ENCODE measurements around the gene CTSF.
"Not testable (repeated sequence)": the region's sequence is repeated elsewhere in the genome, so short reads cannot be mapped to it uniquely, and the experiment has no call there.

Gene CTSF

GRCh38 chr11:66568124-66568916 is at the start of gene CTSF:
Gene CTSF (minus strand): TSS chr11:66568606. CDS start chr11:66568486, 120 bp downstream.
- H3K27ac ChIP-seq (ENCODE audit: low read depth, low read length): peak within 1 kb of the TSS; percentile 33
- H3K4me3 ChIP-seq (ENCODE audit: low read depth, low read length): no peak within 1 kb of the TSS
- H3K9me3 ChIP-seq (ENCODE audit: control insufficient read depth, insufficient read depth, low read length): no peaks in the 10 kb centered on the region
- peaks cover 1% of the 10 kb centered on the region; the same call in 1 of the 2 replicates for H3K36me3 ChIP-seq (ENCODE audit: control insufficient read depth, insufficient read depth, low read length)
- no peaks in the 10 kb centered on the region for H3K27me3 ChIP-seq (ENCODE audit: control insufficient read depth, insufficient read depth, low read length)
- no peak within 1 kb of the TSS for H3K9ac ChIP-seq (ENCODE audit: low read depth, low read length)
- peaks cover 18% of the 10 kb centered on the region for H3K4me1 ChIP-seq (ENCODE audit: control insufficient read depth, insufficient read depth, low read length)

DNA sequence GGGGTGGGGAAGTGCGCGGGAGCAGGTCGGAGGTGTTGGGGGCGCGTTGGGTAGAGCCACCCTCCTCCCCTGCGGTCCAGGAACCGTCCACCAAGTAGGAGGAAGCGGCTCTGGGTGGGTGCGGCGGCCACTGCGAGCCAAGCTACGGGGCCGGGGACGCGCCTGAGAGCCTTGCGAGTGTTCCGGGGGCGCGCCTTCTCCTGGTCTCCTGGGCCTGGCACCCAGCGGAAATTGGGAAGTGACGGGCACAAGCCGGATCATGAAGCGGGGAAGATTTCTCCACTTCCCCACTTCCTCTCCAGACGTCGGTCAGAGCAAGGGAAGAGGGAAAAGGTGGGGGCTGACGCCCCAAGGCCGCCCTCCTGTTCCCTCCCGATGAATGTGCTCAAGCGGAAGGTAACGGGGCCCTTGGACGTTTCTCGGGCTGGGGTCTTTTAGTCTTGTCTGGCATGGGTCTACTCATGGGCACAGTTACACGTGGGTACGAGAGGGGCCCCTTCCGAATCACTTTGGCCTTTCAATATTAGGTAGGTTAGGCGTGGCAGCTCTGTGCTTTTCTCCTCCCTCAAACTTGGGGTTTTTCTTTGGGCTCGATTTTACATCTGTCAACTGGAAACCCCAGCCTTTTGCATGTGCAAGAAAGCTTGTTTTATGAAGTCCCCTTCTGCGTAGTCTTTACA is 48.9 kb upstream of the CTSF start:
- H3K27ac ChIP-seq (ENCODE audit: low read depth, low read length): peak overlapping the region; percentile 97
- H3K27me3 ChIP-seq (ENCODE audit: control insufficient read depth, insufficient read depth, low read length): no peaks in the 10 kb centered on the region
- H3K4me1 ChIP-seq (ENCODE audit: control insufficient read depth, insufficient read depth, low read length): peaks cover 15% of the 10 kb centered on the region
- peaks cover 43% of the 10 kb centered on the region for H3K36me3 ChIP-seq (ENCODE audit: control insufficient read depth, insufficient read depth, low read length)
- no peaks in the 10 kb centered on the region for H3K9me3 ChIP-seq (ENCODE audit: control insufficient read depth, insufficient read depth, low read length)
- peak overlapping the region; percentile 89 for H3K4me3 ChIP-seq (ENCODE audit: low read depth, low read length)
- peak overlapping the region; percentile 95 for H3K9ac ChIP-seq (ENCODE audit: low read depth, low read length)

DNA sequence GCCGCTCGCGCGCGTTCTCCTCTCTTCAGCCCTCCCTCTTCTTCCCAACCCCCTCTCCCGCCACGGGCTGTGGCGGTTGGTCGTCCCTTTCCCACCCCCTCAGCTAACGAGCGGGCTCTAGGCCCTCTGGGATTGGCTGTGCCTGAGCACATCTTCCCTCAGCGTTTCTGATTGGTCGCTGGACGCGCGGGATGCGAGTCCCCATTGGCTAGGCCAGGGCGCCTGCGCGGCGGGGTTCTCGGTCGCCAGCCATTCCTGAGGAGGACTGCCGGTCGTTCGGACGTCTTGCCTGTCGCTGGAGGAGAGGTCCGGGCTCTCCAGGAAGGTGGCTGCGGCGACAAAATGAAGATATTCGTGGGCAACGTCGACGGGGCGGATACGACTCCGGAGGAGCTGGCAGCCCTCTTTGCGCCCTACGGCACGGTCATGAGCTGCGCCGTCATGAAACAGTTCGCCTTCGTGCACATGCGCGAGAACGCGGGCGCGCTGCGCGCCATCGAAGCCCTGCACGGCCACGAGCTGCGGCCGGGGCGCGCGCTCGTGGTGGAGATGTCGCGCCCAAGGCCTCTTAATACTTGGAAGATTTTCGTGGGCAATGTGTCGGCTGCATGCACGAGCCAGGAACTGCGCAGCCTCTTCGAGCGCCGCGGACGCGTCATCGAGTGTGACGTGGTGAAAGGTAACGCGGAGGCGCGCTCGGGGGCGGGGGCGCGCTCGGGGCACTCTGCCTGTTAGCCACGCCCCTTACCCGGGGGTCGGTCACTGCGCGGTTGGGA is 48.2 kb upstream of the CTSF start, which contains the start of gene RBM14:
Gene RBM14, plus strand, starts transcription at position 252 of the 776 bp plus-strand sequence. Its CDS starts 91 bp downstream, at position 343.
- H3K27me3 ChIP-seq (ENCODE audit: control insufficient read depth, insufficient read depth, low read length): no peaks in the 10 kb centered on the region
- H3K4me3 ChIP-seq (ENCODE audit: low read depth, low read length): peak within 1 kb of the TSS; percentile 89

DNA sequence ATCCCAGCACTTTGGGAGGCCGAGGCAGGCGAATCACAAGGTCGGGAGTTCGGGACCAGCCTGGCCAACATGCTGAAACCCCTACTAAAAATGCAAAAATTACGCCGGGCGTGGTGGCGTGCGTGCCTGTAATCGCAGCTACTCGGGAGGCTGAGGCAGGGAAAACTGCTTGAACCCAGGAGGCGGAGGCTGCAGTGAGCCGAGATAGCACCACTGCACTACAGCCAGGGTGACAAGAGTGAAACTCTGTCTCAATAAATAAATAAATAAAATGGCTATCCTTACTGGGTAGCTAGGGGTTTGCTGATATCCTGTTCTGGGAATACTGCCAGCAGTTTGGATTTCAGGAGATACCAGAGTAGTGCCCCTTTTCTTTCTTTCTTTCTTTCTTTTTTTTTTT is 45.7 kb upstream of the CTSF start:
- Histone ChIP-seq H3K27me3 (ENCODE audit: control insufficient read depth, insufficient read depth, low read length) (no peaks in the 10 kb centered on the region), H3K27ac (ENCODE audit: low read depth, low read length) (no peak overlapping the region), H3K9ac (ENCODE audit: low read depth, low read length) (no peak overlapping the region), H3K36me3 (ENCODE audit: control insufficient read depth, insufficient read depth, low read length) (peaks cover 18% of the 10 kb centered on the region), H3K4me1 (ENCODE audit: control insufficient read depth, insufficient read depth, low read length) (peaks cover 13% of the 10 kb centered on the region), H3K4me3 (ENCODE audit: low read depth, low read length) (no peak overlapping the region), H3K9me3 (ENCODE audit: control insufficient read depth, insufficient read depth, low read length) (no peaks in the 10 kb centered on the region)

More for the DNA sequence above, 48.2 kb upstream of the CTSF start, which contains the start of gene RBM14:
- Histone ChIP-seq H3K9ac (ENCODE audit: low read depth, low read length) (peak within 1 kb of the TSS; percentile 95), H3K4me1 (ENCODE audit: control insufficient read depth, insufficient read depth, low read length) (peaks cover 15% of the 10 kb centered on the region), H3K9me3 (ENCODE audit: control insufficient read depth, insufficient read depth, low read length) (no peaks in the 10 kb centered on the region), H3K27ac (ENCODE audit: low read depth, low read length) (peak within 1 kb of the TSS; percentile 97), H3K36me3 (ENCODE audit: control insufficient read depth, insufficient read depth, low read length) (peaks cover 36% of the 10 kb centered on the region)

- Histone ChIP-seq H3K4me3 (ENCODE audit: low read depth, low read length) (no peak overlapping the region), H3K4me1 (ENCODE audit: control insufficient read depth, insufficient read depth, low read length) (no peaks in the 10 kb centered on the region), H3K9me3 (ENCODE audit: control insufficient read depth, insufficient read depth, low read length) (no peaks in the 10 kb centered on the region), H3K9ac (ENCODE audit: low read depth, low read length) (no peak overlapping the region), H3K36me3 (ENCODE audit: control insufficient read depth, insufficient read depth, low read length) (peaks cover 1% of the 10 kb centered on the region), H3K27me3 (ENCODE audit: control insufficient read depth, insufficient read depth, low read length) (no peaks in the 10 kb centered on the region), H3K27ac (ENCODE audit: low read depth, low read length) (no peak overlapping the region)
These were observed 44.1 kb upstream of the CTSF start for GRCh38 chr11:66612458-66612857.

DNA sequence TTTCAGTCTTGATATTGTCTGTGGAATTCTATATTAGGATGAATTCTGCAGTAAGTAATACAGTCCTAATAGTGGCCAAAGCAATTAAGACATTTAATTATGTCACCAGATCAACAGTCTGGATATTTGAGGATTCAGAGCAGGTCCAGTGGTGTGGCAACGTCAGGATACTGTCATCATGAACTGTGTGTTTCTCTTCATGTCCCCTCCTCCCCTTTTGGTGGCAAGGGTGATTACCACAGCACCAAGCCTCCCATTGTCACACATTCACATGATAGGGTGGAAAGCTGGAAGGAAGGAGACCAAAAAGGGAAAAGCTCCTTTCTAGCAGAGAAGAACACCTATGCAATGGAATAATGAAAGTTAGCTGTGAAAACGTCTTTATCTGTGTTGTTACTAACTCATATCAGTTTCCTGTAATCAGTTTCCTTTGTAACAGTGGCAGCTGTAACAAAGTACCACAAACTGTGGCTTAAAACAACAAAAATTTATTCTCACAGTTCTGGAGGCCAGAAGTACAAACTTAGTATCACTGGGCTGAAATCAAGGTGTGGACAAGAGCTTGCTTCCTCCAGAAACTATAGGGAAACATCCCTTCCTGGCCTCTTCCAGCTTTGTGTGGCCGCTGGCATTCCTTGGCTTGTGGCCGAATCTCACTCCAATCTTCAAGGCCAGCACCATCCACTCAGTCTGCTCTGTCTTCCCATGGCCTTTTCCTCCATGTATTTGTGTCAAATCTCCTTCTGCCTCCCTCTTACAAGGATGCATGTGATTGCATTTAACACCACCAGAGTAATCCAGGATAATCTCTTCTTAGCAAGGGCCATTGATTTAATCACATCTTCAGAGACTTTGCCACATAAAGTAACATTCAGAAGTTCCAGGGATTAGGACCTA is 41.6 kb upstream of the CTSF start:
- H3K36me3 ChIP-seq (ENCODE audit: control insufficient read depth, insufficient read depth, low read length): peaks cover 16% of the 10 kb centered on the region
- no peaks in the 10 kb centered on the region for H3K9me3 ChIP-seq (ENCODE audit: control insufficient read depth, insufficient read depth, low read length)
- H3K4me3 ChIP-seq (ENCODE audit: low read depth, low read length): no peak overlapping the region
- no peaks in the 10 kb centered on the region for H3K4me1 ChIP-seq (ENCODE audit: control insufficient read depth, insufficient read depth, low read length)
- no peaks in the 10 kb centered on the region for H3K27me3 ChIP-seq (ENCODE audit: control insufficient read depth, insufficient read depth, low read length)
- H3K27ac ChIP-seq (ENCODE audit: low read depth, low read length): no peak overlapping the region
- no peak overlapping the region for H3K9ac ChIP-seq (ENCODE audit: low read depth, low read length)

DNA sequence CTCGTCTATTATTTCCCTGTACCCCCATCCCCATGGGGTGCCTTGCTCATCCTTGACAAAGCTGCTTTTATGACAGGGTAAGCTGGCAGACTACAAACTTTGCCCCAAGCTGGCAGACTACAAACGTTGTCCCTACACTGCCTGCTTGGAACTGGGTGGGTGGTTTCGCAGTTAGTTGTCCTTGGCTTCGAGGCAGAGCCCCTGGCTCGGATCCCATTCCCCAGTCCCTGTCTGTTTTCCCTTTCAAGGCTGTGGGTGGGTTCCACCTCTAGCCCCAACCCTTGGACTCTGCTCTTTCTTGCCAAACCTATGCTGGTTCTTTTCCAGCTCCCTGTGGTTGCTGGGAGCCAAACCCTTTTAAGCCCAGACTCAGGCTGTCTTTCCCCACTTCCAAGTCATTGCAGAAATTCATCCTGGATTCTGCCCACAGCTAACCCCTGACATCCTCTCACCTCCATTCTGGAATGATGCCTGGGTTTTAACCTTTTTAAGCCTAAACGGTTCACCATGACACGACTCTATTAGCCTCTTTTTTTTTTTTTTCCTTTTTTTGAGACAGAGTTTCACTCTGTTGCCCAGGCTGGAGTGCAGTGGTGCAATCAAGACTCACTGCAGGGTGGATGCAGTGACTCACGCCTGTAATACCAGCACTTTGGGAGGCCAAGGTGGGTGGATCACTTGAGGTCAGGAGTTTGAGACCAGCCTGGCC is 38.9 kb upstream of the CTSF start:
- Histone ChIP-seq H3K4me3 (ENCODE audit: low read depth, low read length) (no peak overlapping the region), H3K4me1 (ENCODE audit: control insufficient read depth, insufficient read depth, low read length) (no peaks in the 10 kb centered on the region), H3K27ac (ENCODE audit: low read depth, low read length) (no peak overlapping the region), H3K27me3 (ENCODE audit: control insufficient read depth, insufficient read depth, low read length) (no peaks in the 10 kb centered on the region), H3K9ac (ENCODE audit: low read depth, low read length) (no peak overlapping the region), H3K36me3 (ENCODE audit: control insufficient read depth, insufficient read depth, low read length) (peaks cover 31% of the 10 kb centered on the region), H3K9me3 (ENCODE audit: control insufficient read depth, insufficient read depth, low read length) (no peaks in the 10 kb centered on the region)

DNA sequence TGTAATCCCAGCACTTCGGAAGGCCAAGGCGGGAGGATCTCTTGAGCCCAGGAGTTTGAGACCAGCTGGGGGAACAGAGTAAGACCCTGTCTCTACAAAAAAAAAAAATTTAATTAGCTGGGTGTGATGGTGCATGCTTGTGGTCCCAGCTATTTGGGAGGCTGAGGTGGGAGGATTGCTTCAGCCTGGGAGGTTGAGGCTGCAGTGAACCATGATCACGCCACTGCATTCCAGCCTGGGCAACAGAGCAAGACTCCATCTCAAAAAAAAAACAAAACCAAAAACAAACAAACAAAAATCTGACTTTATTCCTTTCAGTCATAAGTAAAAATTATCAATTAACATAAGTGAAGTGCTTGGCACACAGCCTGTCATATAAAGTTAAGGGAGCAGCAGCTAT is 38.2 kb upstream of the CTSF start:
- not testable (repeated sequence) for H3K9ac ChIP-seq (ENCODE audit: low read depth, low read length); H3K27me3 ChIP-seq (ENCODE audit: control insufficient read depth, insufficient read depth, low read length); H3K9me3 ChIP-seq (ENCODE audit: control insufficient read depth, insufficient read depth, low read length); H3K4me1 ChIP-seq (ENCODE audit: control insufficient read depth, insufficient read depth, low read length); H3K27ac ChIP-seq (ENCODE audit: low read depth, low read length); H3K4me3 ChIP-seq (ENCODE audit: low read depth, low read length)
- peaks cover 35% of the 10 kb centered on the region for H3K36me3 ChIP-seq (ENCODE audit: control insufficient read depth, insufficient read depth, low read length)

DNA sequence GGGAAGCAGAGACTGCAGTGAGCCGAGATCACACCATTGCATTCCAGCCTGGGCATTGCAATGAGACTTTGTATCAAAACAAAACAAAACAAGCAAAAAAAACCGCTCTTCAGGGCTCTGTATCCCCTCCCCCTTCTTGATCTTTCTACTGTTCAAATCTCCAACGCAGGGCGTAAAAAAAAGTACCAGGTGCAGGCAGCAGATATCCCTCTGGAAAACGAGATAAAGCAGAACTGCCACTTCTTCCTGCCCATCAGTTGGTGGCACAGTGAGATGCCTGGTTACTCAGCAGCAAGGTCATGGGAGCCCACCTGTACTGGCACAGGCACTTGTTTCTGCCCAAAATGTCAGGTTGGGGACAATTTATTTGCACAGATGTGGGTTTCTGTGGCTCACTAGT is 35.7 kb upstream of the CTSF start:
- H3K27ac ChIP-seq (ENCODE audit: low read depth, low read length): no peak overlapping the region
- H3K4me1 ChIP-seq (ENCODE audit: control insufficient read depth, insufficient read depth, low read length): no peaks in the 10 kb centered on the region
- H3K4me3 ChIP-seq (ENCODE audit: low read depth, low read length): no peak overlapping the region
- H3K9me3 ChIP-seq (ENCODE audit: control insufficient read depth, insufficient read depth, low read length): no peaks in the 10 kb centered on the region
- H3K36me3 ChIP-seq (ENCODE audit: control insufficient read depth, insufficient read depth, low read length): peaks cover 47% of the 10 kb centered on the region
- no peak overlapping the region for H3K9ac ChIP-seq (ENCODE audit: low read depth, low read length)
- no peaks in the 10 kb centered on the region for H3K27me3 ChIP-seq (ENCODE audit: control insufficient read depth, insufficient read depth, low read length)

- no peaks in the 10 kb centered on the region for H3K9me3 ChIP-seq (ENCODE audit: control insufficient read depth, insufficient read depth, low read length)
- H3K27ac ChIP-seq (ENCODE audit: low read depth, low read length): no peak overlapping the region
- no peaks in the 10 kb centered on the region for H3K27me3 ChIP-seq (ENCODE audit: control insufficient read depth, insufficient read depth, low read length)
- no peak overlapping the region for H3K4me3 ChIP-seq (ENCODE audit: low read depth, low read length)
- H3K4me1 ChIP-seq (ENCODE audit: control insufficient read depth, insufficient read depth, low read length): no peaks in the 10 kb centered on the region
- H3K9ac ChIP-seq (ENCODE audit: low read depth, low read length): no peak overlapping the region
- peaks cover 53% of the 10 kb centered on the region for H3K36me3 ChIP-seq (ENCODE audit: control insufficient read depth, insufficient read depth, low read length)
These were observed 34.7 kb upstream of the CTSF start for GRCh38 chr11:66603072-66603471.

Data from HUES48 (cell line).